Esophagus (tissue), 2 donors: ENCODE measurements around the gene ABHD15. TPM values are rescaled to one million over a fixed set of nuclear protein-coding genes. Genes with fewer than 3 reads are reported as not detected.

Source experiments
- H3K27ac ChIP-seq, 2 donors: one replicate each; pipeline ENCODE4 v1.5.1; 2013; ENCODE audit warnings: low read depth in 2 of 2, mild to moderate bottlenecking in 2 of 2, inconsistent platforms in 1 of 2, low read length in 1 of 2, moderate library complexity in 1 of 2
- H3K27me3 ChIP-seq, 2 donors: one replicate each; pipeline ENCODE4 v1.6.1; 2013; ENCODE audit warnings: low read length in 2 of 2, control low read depth in 1 of 2, mild to moderate bottlenecking in 1 of 2; ENCODE audit not compliant: insufficient read depth in 2 of 2, control insufficient read depth in 1 of 2
- H3K36me3 ChIP-seq, 2 donors: one replicate each; pipeline ENCODE4 v1.6.1; 2013; ENCODE audit warnings: low read length in 1 of 2; ENCODE audit not compliant: control insufficient read depth in 2 of 2, insufficient read depth in 2 of 2
- H3K4me1 ChIP-seq, 2 donors: one replicate each; pipeline ENCODE4 v1.6.1; 2013; ENCODE audit warnings: low read length in 1 of 2; ENCODE audit not compliant: control insufficient read depth in 2 of 2, insufficient read depth in 2 of 2
- H3K4me3 ChIP-seq, 2 donors: one replicate each; pipeline ENCODE4 v1.5.1; 2013; ENCODE audit warnings: low read length in 2 of 2, mild to moderate bottlenecking in 2 of 2, low read depth in 1 of 2, moderate library complexity in 1 of 2
- H3K9me3 ChIP-seq, 2 donors: one replicate each; pipeline ENCODE4 v1.6.1; 2013; ENCODE audit warnings: mild to moderate bottlenecking in 2 of 2, low read depth in 1 of 2, low read length in 1 of 2, moderate library complexity in 1 of 2; ENCODE audit not compliant: control insufficient read depth in 2 of 2, insufficient read depth in 1 of 2
- WGBS, 2 donors: extraction: QIAGEN DNeasy Blood & Tissue Kit; methylation state at CpG; one replicate each; pipeline ENCODE4 v1.1.7; 2013; 5-methylcytosine and 5-hydroxymethylcytosine counted together
- polyA plus RNA-seq, 2 donors: library from polyadenylated mRNA; stranded (reverse); fragments of 200-250 nt; gene quantifications; one replicate each; pipeline ENCODE4 v1.2.3, GENCODE V29; 2013
- donor health status: healthy with polysubstance abuse.
- donor health status: Bipolar disorder and iron deficiency.

Gene ABHD15
- polyA plus RNA-seq, 2 donors: 2.6 to 3.0 TPM

GRCh38 chr17:29611351-29612093 lies 44.7 kb upstream of the ABHD15 start:
- H3K4me1 ChIP-seq: peaks cover 2 to 21% of the 10 kb centered on the region in 2 donors
- no peak overlapping the region for H3K27ac ChIP-seq
- no peak overlapping the region for H3K4me3 ChIP-seq
- H3K9me3 ChIP-seq: no peaks in the 10 kb centered on the region
- H3K27me3 ChIP-seq: no peaks in the 10 kb centered on the region
- 95 to 96% methylated on average over 11 of the region's 11 CpGs for WGBS, 2 donors
- no peaks in the 10 kb centered on the region for H3K36me3 ChIP-seq

- Histone ChIP-seq H3K36me3 (no peaks in the 10 kb centered on the region), H3K27ac (no peak overlapping the region), H3K4me3 (no peak overlapping the region), H3K4me1 (peaks cover 2 to 14% of the 10 kb centered on the region in 2 donors), H3K9me3 (no peaks in the 10 kb centered on the region), H3K27me3 (no peaks in the 10 kb centered on the region)
- WGBS, 2 donors: 82 to 87% methylated on average over 3 of the region's 3 CpGs
Observed at GRCh38 chr17:29610395-29610794, 43.6 kb upstream of the ABHD15 start.

DNA sequence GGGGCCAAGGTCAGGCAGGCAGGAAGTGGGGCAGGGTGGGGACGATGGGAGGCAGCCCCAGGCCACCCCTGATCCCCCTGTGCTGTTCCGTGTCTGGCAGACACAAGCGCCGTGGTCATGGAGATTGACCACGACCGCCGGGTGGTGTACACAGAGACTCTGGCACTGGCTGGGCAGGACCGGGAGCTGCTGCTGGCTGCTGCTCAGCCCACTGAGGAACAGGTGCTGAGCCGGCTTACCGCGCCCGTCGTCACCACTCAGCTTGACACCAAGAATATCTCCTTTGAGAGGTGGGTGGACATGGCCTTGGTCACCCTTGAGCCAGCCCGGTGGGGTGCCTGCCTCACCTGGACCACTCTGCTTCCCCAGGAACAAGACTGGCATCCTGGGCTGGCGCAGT lies 42.1 kb upstream of the ABHD15 start:
- Histone ChIP-seq H3K27me3 (no peaks in the 10 kb centered on the region), H3K9me3 (no peaks in the 10 kb centered on the region)
- WGBS, 2 donors: 87 to 89% methylated on average over 15 of the region's 15 CpGs

DNA sequence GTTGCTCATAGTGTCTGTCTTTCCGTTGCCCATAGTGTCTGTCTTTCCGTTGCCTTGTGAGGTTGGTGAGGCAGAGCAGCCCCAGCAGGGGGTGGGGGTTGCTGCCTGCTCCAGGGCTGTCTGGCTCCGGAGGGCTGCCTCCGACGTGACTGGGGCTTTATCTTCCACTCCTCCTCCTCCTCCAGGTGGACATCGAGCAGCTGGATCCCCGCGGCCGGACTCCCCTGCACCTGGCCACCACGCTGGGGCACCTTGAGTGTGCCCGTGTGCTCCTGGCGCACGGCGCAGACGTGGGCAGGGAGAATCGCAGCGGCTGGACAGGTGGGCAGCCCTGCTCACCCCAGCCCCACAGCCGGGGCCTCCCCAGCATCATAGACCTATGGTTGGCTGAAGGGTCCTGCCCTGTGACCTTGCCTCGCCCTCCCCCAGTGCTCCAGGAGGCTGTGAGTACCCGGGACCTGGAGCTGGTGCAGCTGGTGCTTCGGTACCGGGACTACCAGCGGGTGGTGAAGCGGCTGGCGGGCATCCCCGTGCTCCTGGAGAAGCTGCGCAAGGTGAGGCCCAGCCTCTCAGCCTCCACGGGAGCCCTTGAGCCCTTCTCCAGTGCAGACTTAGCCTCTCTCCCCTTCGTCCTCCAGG lies 40.8 kb upstream of the ABHD15 start:
- Histone ChIP-seq H3K27me3 (no peaks in the 10 kb centered on the region), H3K27ac (no peak overlapping the region), H3K36me3 (no peaks in the 10 kb centered on the region), H3K4me1 (no peaks in the 10 kb centered on the region), H3K9me3 (no peaks in the 10 kb centered on the region), H3K4me3 (no peak overlapping the region)
- 91 to 93% methylated on average over 29 of the region's 29 CpGs for WGBS, 2 donors

More for the DNA sequence above, 42.1 kb upstream of the ABHD15 start:
- no peak overlapping the region for H3K4me3 ChIP-seq
- H3K4me1 ChIP-seq: peaks cover 0 to 5% of the 10 kb centered on the region in 2 donors
- no peak overlapping the region for H3K27ac ChIP-seq
- H3K36me3 ChIP-seq: no peaks in the 10 kb centered on the region

- H3K27me3 ChIP-seq: no peaks in the 10 kb centered on the region
- no peaks in the 10 kb centered on the region for H3K4me1 ChIP-seq
- H3K36me3 ChIP-seq: no peaks in the 10 kb centered on the region
- no peak overlapping the region for H3K27ac ChIP-seq
- WGBS, 2 donors: 86 to 91% methylated on average over 6 of the region's 6 CpGs
- no peaks in the 10 kb centered on the region for H3K9me3 ChIP-seq
- H3K4me3 ChIP-seq: no peak overlapping the region
Observed at GRCh38 chr17:29603109-29603674, 36.4 kb upstream of the ABHD15 start.

- no peaks in the 10 kb centered on the region for H3K27me3 ChIP-seq
- H3K9me3 ChIP-seq: no peaks in the 10 kb centered on the region
- no peak overlapping the region for H3K27ac ChIP-seq
- no peaks in the 10 kb centered on the region for H3K36me3 ChIP-seq
- 64 to 75% methylated on average over 13 of the region's 13 CpGs for WGBS, 2 donors
- no peak overlapping the region for H3K4me3 ChIP-seq
- H3K4me1 ChIP-seq: peaks cover 6 to 8% of the 10 kb centered on the region in 2 donors
Observed at GRCh38 chr17:29597361-29598172, 30.7 kb upstream of the ABHD15 start.

DNA sequence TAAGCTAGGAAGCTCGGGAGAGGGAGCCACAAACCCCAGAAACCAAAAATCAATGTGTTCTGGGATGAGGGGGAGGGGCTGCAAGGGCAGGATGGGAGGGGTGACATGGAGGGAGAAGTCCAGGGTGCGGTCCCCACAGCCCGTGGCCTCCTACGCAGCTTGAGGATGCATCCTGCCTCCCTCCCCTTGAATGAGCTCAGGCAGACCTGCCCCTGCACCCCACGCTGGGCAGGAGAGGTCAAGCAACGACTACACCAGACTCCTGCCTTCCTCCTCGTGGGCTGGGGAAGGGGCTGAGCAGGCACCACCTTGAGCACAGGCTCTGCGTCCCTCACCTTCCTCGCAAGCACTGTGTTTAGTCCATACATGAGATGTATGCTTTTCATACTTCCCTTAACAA lies 30.0 kb upstream of the ABHD15 start:
- Histone ChIP-seq H3K36me3 (no peaks in the 10 kb centered on the region), H3K27me3 (no peaks in the 10 kb centered on the region), H3K4me1 (peaks cover 8% of the 10 kb centered on the region in 2 donors), H3K27ac (no peak overlapping the region), H3K9me3 (no peaks in the 10 kb centered on the region), H3K4me3 (no peak overlapping the region)
- 57 to 64% methylated on average over 9 of the region's 9 CpGs for WGBS, 2 donors

DNA sequence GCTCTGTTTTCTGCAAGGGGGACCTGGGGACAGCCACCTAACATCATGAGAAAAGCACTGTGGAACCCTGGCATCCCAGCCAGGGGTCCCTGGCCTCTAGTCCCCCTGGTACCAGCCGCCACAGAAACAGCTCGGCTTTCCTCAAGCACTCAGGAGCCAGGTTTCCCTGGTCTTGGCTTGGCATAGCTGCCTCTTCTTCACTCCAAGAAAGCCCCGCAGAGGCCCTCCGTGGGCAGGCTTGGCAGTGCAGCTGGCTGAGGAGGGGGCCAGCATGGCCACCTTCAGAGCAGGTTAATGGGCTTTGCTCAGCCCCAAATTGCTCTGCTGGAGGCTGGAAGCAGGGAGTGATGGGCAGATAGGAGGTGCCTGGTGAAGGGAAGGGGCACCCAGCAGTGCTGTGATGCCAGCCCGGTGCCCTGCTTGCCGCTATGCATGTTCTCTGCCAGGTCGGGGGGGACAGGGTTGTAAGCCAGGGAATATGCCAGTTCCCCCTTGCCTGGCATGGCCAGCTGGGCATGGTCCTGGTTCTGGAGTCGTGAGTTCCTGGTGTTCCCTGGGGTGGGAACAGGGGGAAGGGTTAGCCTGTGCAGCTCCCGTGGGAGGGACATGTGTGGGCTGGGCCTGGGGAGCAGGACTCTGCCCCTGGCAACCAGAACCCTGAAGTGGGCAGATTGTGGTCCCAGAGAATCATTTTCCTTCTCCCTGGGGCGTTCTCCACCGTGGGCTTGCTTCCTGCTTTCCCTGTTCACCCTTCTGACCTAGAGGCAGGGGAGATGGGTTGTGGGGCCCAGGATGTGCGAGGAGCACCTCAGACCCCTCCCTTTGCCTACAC lies 29.3 kb upstream of the ABHD15 start:
- 79 to 80% methylated on average over 12 of the region's 12 CpGs for WGBS, 2 donors
- peaks cover 8 to 11% of the 10 kb centered on the region in 2 donors for H3K4me1 ChIP-seq
- H3K9me3 ChIP-seq: no peaks in the 10 kb centered on the region
- H3K4me3 ChIP-seq: no peak overlapping the region
- no peaks in the 10 kb centered on the region for H3K27me3 ChIP-seq
- no peaks in the 10 kb centered on the region for H3K36me3 ChIP-seq
- H3K27ac ChIP-seq: no peak overlapping the region
